ENCODE measurements around the gene ATP1A1.

The ATP1A1 gene

GRCh38 chr1:116372191-116372590 lies 853 bp upstream of the ATP1A1 start:
- Mint-ChIP-seq H3K27me3 (ENCODE audit: low read depth) (peaks cover 36% of the 10 kb centered on the region), H3K4me3 (peak overlapping the region; percentile 72), H3K27ac (no peak overlapping the region), H3K4me1 (ENCODE audit: low read depth) (peaks cover 28% of the 10 kb centered on the region), H3K36me3 (ENCODE audit: low read depth) (peaks cover 2% of the 10 kb centered on the region), H3K9me3 (no peaks in the 10 kb centered on the region)

- peaks cover 6% of the 10 kb centered on the region for H3K36me3 Mint-ChIP-seq (ENCODE audit: low read depth)
- H3K9me3 Mint-ChIP-seq = no peaks in the 10 kb centered on the region
- peaks cover 28% of the 10 kb centered on the region for H3K27me3 Mint-ChIP-seq (ENCODE audit: low read depth)
- H3K4me1 Mint-ChIP-seq (ENCODE audit: low read depth) = peaks cover 43% of the 10 kb centered on the region
- H3K27ac Mint-ChIP-seq = peak overlapping the region; percentile 88
- H3K4me3 Mint-ChIP-seq = peak overlapping the region; percentile 97
These were observed 648 bp downstream of the ATP1A1 start for GRCh38 chr1:116373431-116374352.

- no peaks in the 10 kb centered on the region for H3K9me3 Mint-ChIP-seq
These were observed 1.5 kb downstream of the ATP1A1 start for GRCh38 chr1:116374353-116375147.

GRCh38 chr1:116375148-116375886 lies 2.3 kb downstream of the ATP1A1 start:
- H3K27me3 Mint-ChIP-seq (ENCODE audit: low read depth) = peaks cover 17% of the 10 kb centered on the region
- H3K9me3 Mint-ChIP-seq = no peaks in the 10 kb centered on the region
- peak overlapping the region; percentile 88 for H3K27ac Mint-ChIP-seq
- H3K36me3 Mint-ChIP-seq (ENCODE audit: low read depth) = peaks cover 6% of the 10 kb centered on the region
- peak overlapping the region; percentile 97 for H3K4me3 Mint-ChIP-seq
- peaks cover 50% of the 10 kb centered on the region for H3K4me1 Mint-ChIP-seq (ENCODE audit: low read depth)

More at GRCh38 chr1:116374353-116375147, 1.5 kb downstream of the ATP1A1 start:
- Mint-ChIP-seq H3K27ac (peak overlapping the region; percentile 88), H3K4me1 (ENCODE audit: low read depth) (peaks cover 50% of the 10 kb centered on the region), H3K36me3 (ENCODE audit: low read depth) (peaks cover 6% of the 10 kb centered on the region), H3K4me3 (peak overlapping the region; percentile 97), H3K27me3 (ENCODE audit: low read depth) (peaks cover 25% of the 10 kb centered on the region)

- Mint-ChIP-seq H3K4me3 (peak overlapping the region; percentile 97), H3K36me3 (ENCODE audit: low read depth) (peaks cover 6% of the 10 kb centered on the region), H3K27ac (peak overlapping the region; percentile 88), H3K4me1 (ENCODE audit: low read depth) (peaks cover 54% of the 10 kb centered on the region), H3K9me3 (no peaks in the 10 kb centered on the region), H3K27me3 (ENCODE audit: low read depth) (peaks cover 9% of the 10 kb centered on the region)
These were observed 3.1 kb downstream of the ATP1A1 start for GRCh38 chr1:116375887-116376728.

GRCh38 chr1:116376729-116377086 lies 3.7 kb downstream of the ATP1A1 start:
- Mint-ChIP-seq H3K4me1 (ENCODE audit: low read depth) (peaks cover 58% of the 10 kb centered on the region), H3K4me3 (peak overlapping the region; percentile 97), H3K27me3 (ENCODE audit: low read depth) (peaks cover 3% of the 10 kb centered on the region), H3K9me3 (no peaks in the 10 kb centered on the region), H3K27ac (peak overlapping the region; percentile 88), H3K36me3 (ENCODE audit: low read depth) (peaks cover 6% of the 10 kb centered on the region)

- H3K4me1 Mint-ChIP-seq (ENCODE audit: low read depth) = peaks cover 65% of the 10 kb centered on the region
- peaks cover 11% of the 10 kb centered on the region for H3K36me3 Mint-ChIP-seq (ENCODE audit: low read depth)
- H3K4me3 Mint-ChIP-seq = peak overlapping the region; percentile 97
- H3K27ac Mint-ChIP-seq = peak overlapping the region; percentile 88
- no peaks in the 10 kb centered on the region for H3K9me3 Mint-ChIP-seq
- no peaks in the 10 kb centered on the region for H3K27me3 Mint-ChIP-seq (ENCODE audit: low read depth)
These were observed 4.8 kb downstream of the ATP1A1 start for GRCh38 chr1:116377541-116378529.

GRCh38 chr1:116379057-116379630 lies 6.1 kb downstream of the ATP1A1 start:
- Mint-ChIP-seq H3K4me3 (no peak overlapping the region), H3K27ac (peak overlapping the region; percentile 17), H3K36me3 (ENCODE audit: low read depth) (peaks cover 9% of the 10 kb centered on the region), H3K4me1 (ENCODE audit: low read depth) (peaks cover 70% of the 10 kb centered on the region), H3K9me3 (no peaks in the 10 kb centered on the region), H3K27me3 (ENCODE audit: low read depth) (no peaks in the 10 kb centered on the region)

GRCh38 chr1:116379674-116380498 lies 6.8 kb downstream of the ATP1A1 start:
- Mint-ChIP-seq H3K9me3 (no peaks in the 10 kb centered on the region), H3K27ac (no peak overlapping the region), H3K27me3 (ENCODE audit: low read depth) (no peaks in the 10 kb centered on the region)

GRCh38 chr1:116380499-116381242 lies 7.6 kb downstream of the ATP1A1 start:
- Mint-ChIP-seq H3K36me3 (ENCODE audit: low read depth) (peaks cover 19% of the 10 kb centered on the region), H3K27ac (no peak overlapping the region), H3K9me3 (no peaks in the 10 kb centered on the region), H3K27me3 (ENCODE audit: low read depth) (no peaks in the 10 kb centered on the region), H3K4me1 (ENCODE audit: low read depth) (peaks cover 57% of the 10 kb centered on the region), H3K4me3 (no peak overlapping the region)

More at GRCh38 chr1:116379674-116380498, 6.8 kb downstream of the ATP1A1 start:
- Mint-ChIP-seq H3K4me3 (no peak overlapping the region), H3K4me1 (ENCODE audit: low read depth) (peaks cover 64% of the 10 kb centered on the region), H3K36me3 (ENCODE audit: low read depth) (peaks cover 12% of the 10 kb centered on the region)

- peaks cover 25% of the 10 kb centered on the region for H3K36me3 Mint-ChIP-seq (ENCODE audit: low read depth)
- H3K27ac Mint-ChIP-seq = no peak overlapping the region
- no peak overlapping the region for H3K4me3 Mint-ChIP-seq
- peaks cover 46% of the 10 kb centered on the region for H3K4me1 Mint-ChIP-seq (ENCODE audit: low read depth)
- H3K27me3 Mint-ChIP-seq (ENCODE audit: low read depth) = no peaks in the 10 kb centered on the region
- no peaks in the 10 kb centered on the region for H3K9me3 Mint-ChIP-seq
These were observed 9.3 kb downstream of the ATP1A1 start for GRCh38 chr1:116382321-116382720.
